PC-3 (cell line): Measurements from ENCODE around the gene SERPINA12. TPM values are rescaled to one million over a fixed set of nuclear protein-coding genes. Genes with fewer than 3 reads are reported as not detected.

Experiments
- ATAC-seq: fragments of 200-7000 bp; cut with Tn5 transposase; 2 replicates; pipeline ENCODE4 v1.9.1; 2020; ENCODE audit warnings: mild to moderate bottlenecking, moderate library complexity
- BruUV-seq: library from RNA; stranded (reverse); fragments of 400-500 nt; replicated peaks from 2 replicates; lab custom pipeline; 2021; lab: Mats Ljungman, UMichigan
- CTCF ChIA-PET: fragments of 300-600 bp; sonication (Branson Sonifier 250); formaldehyde crosslinking; loops from one replicate; lab custom pipeline; 2022; ENCODE audit warnings: antibody characterized with exemption; lab: Charles Lee
- POLR2A ChIA-PET: fragments of 300-600 bp; sonication (Branson Sonifier 250); formaldehyde crosslinking; loops from one replicate; lab custom pipeline; 2022; ENCODE audit warnings: antibody characterized with exemption; ENCODE audit not compliant: unreplicated experiment; lab: Charles Lee
- DNase-seq: peaks from one replicate; pipeline ENCODE4 v3.0.0-alpha.2; 2015
- H2AFZ ChIP-seq: fragments of 300-600 bp; sonication (generic); 2 replicates; pipeline ENCODE4 v1.6.0; 2016; ENCODE audit warnings: antibody characterized with exemption, low read length
- H3F3A ChIP-seq: fragments of 300-600 bp; sonication (generic); one replicate; pipeline ENCODE4 v1.6.0; 2017; ENCODE audit warnings: antibody characterized with exemption, low read length, control low read depth, mild to moderate bottlenecking; ENCODE audit not compliant: unreplicated experiment
- H3K27ac ChIP-seq: fragments of 300-600 bp; sonication (generic); 2 replicates; pipeline ENCODE4 v1.5.1; 2016; ENCODE audit warnings: mild to moderate bottlenecking, low read length
- H3K27me3 ChIP-seq: fragments of 300-600 bp; sonication (generic); 2 replicates; pipeline ENCODE4 v1.6.1; 2016; ENCODE audit warnings: low read length, mixed read lengths
- H3K36me3 ChIP-seq: fragments of 300-600 bp; sonication (generic); 2 replicates; pipeline ENCODE4 v1.6.1; 2016; ENCODE audit warnings: low read depth, mixed run types, low read length, mixed read lengths
- H3K4me1 ChIP-seq: fragments of 300-600 bp; sonication (generic); 2 replicates; pipeline ENCODE4 v1.5.1; 2016; ENCODE audit warnings: low read length; ENCODE audit not compliant: insufficient read depth
- H3K4me2 ChIP-seq: fragments of 300-600 bp; sonication (generic); 2 replicates; pipeline ENCODE4 v1.6.0; 2016; ENCODE audit warnings: low read length
- H3K4me3 ChIP-seq: fragments of 300-600 bp; sonication (generic); 2 replicates; pipeline ENCODE4 v1.5.1; 2016; ENCODE audit warnings: mild to moderate bottlenecking, low read length, mixed read lengths
- H3K79me2 ChIP-seq: fragments of 300-600 bp; sonication (generic); 2 replicates; pipeline ENCODE4 v1.6.1; 2017; ENCODE audit warnings: low read length, mixed read lengths
- H3K9ac ChIP-seq: fragments of 300-600 bp; sonication (generic); 2 replicates; pipeline ENCODE4 v1.6.0; 2016; ENCODE audit warnings: mild to moderate bottlenecking, low read length
- H3K9me2 ChIP-seq: fragments of 300-600 bp; sonication (generic); replicated peaks from 2 replicates; pipeline ENCODE4 v1.6.1; 2016; ENCODE audit warnings: mixed run types, low read length, mixed read lengths
- H3K9me3 ChIP-seq: fragments of 300-600 bp; sonication (generic); 2 replicates; pipeline ENCODE4 v1.6.1; 2016; ENCODE audit warnings: low read length, mixed read lengths
- H4K20me1 ChIP-seq: fragments of 300-600 bp; sonication (generic); 2 replicates; pipeline ENCODE4 v1.6.1; 2016; ENCODE audit warnings: low read length, mixed read lengths
- EZH2 ChIP-seq: fragments of 300-600 bp; sonication (generic); IDR thresholded peaks from one replicate; pipeline ENCODE4 v1.6.1; 2017; ENCODE audit warnings: antibody characterized with exemption, mild to moderate bottlenecking, low read length; ENCODE audit not compliant: unreplicated experiment
- EZH2phosphoT487 ChIP-seq: fragments of 300-600 bp; sonication (generic); IDR thresholded peaks from 2 replicates; pipeline ENCODE4 v1.6.1; 2018; ENCODE audit warnings: mild to moderate bottlenecking, antibody characterized with exemption, low read length, borderline replicate concordance
- intact Hi-C: fragments of 100-400 bp; cut with micrococcal nuclease; formaldehyde crosslinking; loops from 2 replicates; pipeline ENCODE4 v1.9.0; 2023
- total RNA-seq: library from RNA; depleted of rRNA; stranded (reverse); fragments of >200 nt; gene quantifications from 2 replicates; pipeline ENCODE4 v1.2.3, GENCODE V29; 2014
- TF ChIP-seq, protein P1 (sequence below): fragments of 300-600 bp; sonication (generic); conservative IDR thresholded peaks from 2 replicates; pipeline ENCODE4 v1.5.1; 2017; ENCODE audit warnings: antibody characterized with exemption, low read depth, mild to moderate bottlenecking, low read length

Gene SERPINA12
- total RNA-seq, 1 experiment from 2014 or later = not detected

- ChIA-PET POLR2A (no interaction called here), CTCF (no interaction called here)
- Histone ChIP-seq H3K4me3 (no peak overlapping the region), H3F3A (no peaks in the 10 kb centered on the region), H3K79me2 (no peaks in the 10 kb centered on the region), H2AFZ (no peak overlapping the region), H3K4me2 (no peak overlapping the region), H3K9me2 (no peaks in the 10 kb centered on the region), H3K27me3 (no peaks in the 10 kb centered on the region), H4K20me1 (no peaks in the 10 kb centered on the region), H3K4me1 (no peaks in the 10 kb centered on the region), H3K9ac (no peak overlapping the region), H3K36me3 (no peaks in the 10 kb centered on the region), H3K27ac (no peak overlapping the region), H3K9me3 (no peaks in the 10 kb centered on the region)
- ATAC-seq (no peak), DNase-seq (no peak)
- intact Hi-C loops = no loop called here
- no peak for TF ChIP-seq EZH2phosphoT487
- TF ChIP-seq EZH2 = no peak
- TF ChIP-seq, protein P1, sequence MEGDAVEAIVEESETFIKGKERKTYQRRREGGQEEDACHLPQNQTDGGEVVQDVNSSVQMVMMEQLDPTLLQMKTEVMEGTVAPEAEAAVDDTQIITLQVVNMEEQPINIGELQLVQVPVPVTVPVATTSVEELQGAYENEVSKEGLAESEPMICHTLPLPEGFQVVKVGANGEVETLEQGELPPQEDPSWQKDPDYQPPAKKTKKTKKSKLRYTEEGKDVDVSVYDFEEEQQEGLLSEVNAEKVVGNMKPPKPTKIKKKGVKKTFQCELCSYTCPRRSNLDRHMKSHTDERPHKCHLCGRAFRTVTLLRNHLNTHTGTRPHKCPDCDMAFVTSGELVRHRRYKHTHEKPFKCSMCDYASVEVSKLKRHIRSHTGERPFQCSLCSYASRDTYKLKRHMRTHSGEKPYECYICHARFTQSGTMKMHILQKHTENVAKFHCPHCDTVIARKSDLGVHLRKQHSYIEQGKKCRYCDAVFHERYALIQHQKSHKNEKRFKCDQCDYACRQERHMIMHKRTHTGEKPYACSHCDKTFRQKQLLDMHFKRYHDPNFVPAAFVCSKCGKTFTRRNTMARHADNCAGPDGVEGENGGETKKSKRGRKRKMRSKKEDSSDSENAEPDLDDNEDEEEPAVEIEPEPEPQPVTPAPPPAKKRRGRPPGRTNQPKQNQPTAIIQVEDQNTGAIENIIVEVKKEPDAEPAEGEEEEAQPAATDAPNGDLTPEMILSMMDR = no peak
- no TSS peak for BruUV-seq
These were observed 46.7 kb upstream of the SERPINA12 start for GRCh38 chr14:94555991-94556390.

- H3K79me2 ChIP-seq = no peaks in the 10 kb centered on the region
- no peaks in the 10 kb centered on the region for H3K9me3 ChIP-seq
- ATAC-seq (no peak), DNase-seq (no peak)
- no peak overlapping the region for H3K9ac ChIP-seq
- no peak overlapping the region for H3K4me3 ChIP-seq
- no peaks in the 10 kb centered on the region for H3K9me2 ChIP-seq
- CTCF ChIA-PET = no interaction called here
- no peaks in the 10 kb centered on the region for H3K4me1 ChIP-seq
- H2AFZ ChIP-seq = no peak overlapping the region
- no TSS peak for BruUV-seq
- intact Hi-C loops = no loop called here
- TF ChIP-seq, protein P1 = no peak
- TF ChIP-seq EZH2phosphoT487 = no peak
- TF ChIP-seq EZH2 = no peak
- POLR2A ChIA-PET = no interaction called here
- no peaks in the 10 kb centered on the region for H4K20me1 ChIP-seq
- no peaks in the 10 kb centered on the region for H3K27me3 ChIP-seq
- no peak overlapping the region for H3K4me2 ChIP-seq
- H3K27ac ChIP-seq = no peak overlapping the region
- H3K36me3 ChIP-seq = no peaks in the 10 kb centered on the region
- H3F3A ChIP-seq = no peaks in the 10 kb centered on the region
These were observed 40.8 kb upstream of the SERPINA12 start for GRCh38 chr14:94550041-94550440.

DNA sequence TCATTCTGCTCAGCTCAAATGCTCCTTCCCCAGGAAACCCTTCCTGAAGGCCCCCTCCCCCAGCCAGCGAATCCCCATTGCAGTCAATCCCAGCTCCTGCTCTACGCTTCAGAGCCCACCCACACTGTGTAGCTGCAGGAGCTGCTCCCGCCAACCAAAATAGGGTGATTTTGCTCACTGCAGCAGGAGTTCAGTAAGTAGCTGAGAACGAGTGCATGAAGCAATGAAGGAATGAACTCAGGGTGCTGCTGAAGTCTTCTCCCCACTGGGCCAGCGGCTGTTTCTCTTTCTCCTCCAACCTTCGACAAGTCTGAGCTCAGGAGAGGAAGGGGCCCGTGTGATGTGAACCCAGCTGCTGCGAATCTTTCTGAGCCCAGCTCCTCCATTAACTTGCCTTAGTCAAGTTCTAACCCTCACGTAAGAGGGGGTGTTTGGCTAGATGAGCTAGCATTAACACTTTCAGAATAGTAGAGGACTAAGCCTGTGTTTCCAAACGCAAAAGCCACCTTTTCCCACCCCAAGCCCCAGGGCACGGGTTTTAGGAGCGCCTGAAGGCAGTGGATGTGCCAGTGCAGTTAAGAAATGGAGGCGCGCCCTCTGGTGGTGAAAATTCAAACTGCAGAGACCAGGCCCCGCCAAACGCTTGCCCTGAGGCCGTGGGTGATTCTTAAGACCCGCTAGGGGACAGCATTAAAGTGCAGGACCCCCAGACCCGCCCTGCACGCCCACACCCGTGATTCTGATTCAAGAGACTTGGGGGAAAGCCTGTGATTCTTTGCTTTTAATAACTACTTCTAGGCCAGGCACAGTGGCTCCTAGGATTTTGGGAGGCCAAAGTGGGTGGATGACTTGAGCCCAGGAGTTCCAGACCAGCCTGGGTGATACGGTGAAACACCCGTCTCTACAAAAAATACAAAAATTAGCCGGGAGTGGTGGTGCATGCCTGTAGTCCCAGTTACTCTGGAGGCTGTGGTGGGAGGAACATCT, 40.0 kb upstream of the SERPINA12 start:
- no peaks in the 10 kb centered on the region for H3K27me3 ChIP-seq
- H3K36me3 ChIP-seq = no peaks in the 10 kb centered on the region
- no peak overlapping the region for H3K27ac ChIP-seq
- H3K9me2 ChIP-seq = no peaks in the 10 kb centered on the region
- H3K4me1 ChIP-seq = no peaks in the 10 kb centered on the region
- no peak overlapping the region for H3K4me3 ChIP-seq
- ATAC-seq = peak; percentile 27; the same call in 1 of the 2 replicates
- H4K20me1 ChIP-seq = no peaks in the 10 kb centered on the region
- peak; percentile 54 for DNase-seq
- intact Hi-C loops = no loop called here
- H3K79me2 ChIP-seq = no peaks in the 10 kb centered on the region
- ChIA-PET POLR2A (no interaction called here), CTCF (no interaction called here)
- H3F3A ChIP-seq = no peaks in the 10 kb centered on the region
- no peaks in the 10 kb centered on the region for H3K9me3 ChIP-seq
- BruUV-seq = no TSS peak
- no peak overlapping the region for H3K9ac ChIP-seq
- H3K4me2 ChIP-seq = no peak overlapping the region
- TF ChIP-seq, protein P1 = peak; percentile 87
- no peak for TF ChIP-seq EZH2phosphoT487
- no peak overlapping the region for H2AFZ ChIP-seq
